Mucosa of rectum (tissue), 2 donors: ENCODE results near the gene EVL.

ENCODE experiments used
- H3K27ac ChIP-seq, 2 donors: one replicate each; pipeline ENCODE4 v1.7.0; 2013; ENCODE audit warnings: inconsistent platforms in 2 of 2, low read depth in 2 of 2, low read length in 2 of 2
- H3K27me3 ChIP-seq, 2 donors: one replicate each; pipeline ENCODE4 v1.7.0; 2013; ENCODE audit warnings: low read length in 2 of 2; ENCODE audit not compliant: control insufficient read depth in 2 of 2, insufficient read depth in 2 of 2
- H3K36me3 ChIP-seq, 2 donors: one replicate each; pipeline ENCODE4 v1.7.0; 2013; ENCODE audit warnings: low read length in 2 of 2; ENCODE audit not compliant: control insufficient read depth in 2 of 2, insufficient read depth in 2 of 2
- H3K4me1 ChIP-seq, 2 donors: one replicate each; pipeline ENCODE4 v1.7.0; 2013; ENCODE audit warnings: low read length in 2 of 2, mild to moderate bottlenecking in 1 of 2; ENCODE audit not compliant: control insufficient read depth in 2 of 2, insufficient read depth in 2 of 2
- H3K4me3 ChIP-seq, 2 donors: one replicate each; pipeline ENCODE4 v1.7.0; 2013; ENCODE audit warnings: low read length in 2 of 2
- H3K9ac ChIP-seq, 2 donors: one replicate each; pipeline ENCODE4 v1.7.0; 2013; ENCODE audit warnings: low read length in 2 of 2, low read depth in 1 of 2, mild to moderate bottlenecking in 1 of 2
- H3K9me3 ChIP-seq, 2 donors: one replicate each; pipeline ENCODE4 v1.7.0; 2013; ENCODE audit warnings: low read length in 2 of 2; ENCODE audit not compliant: control insufficient read depth in 2 of 2
- donor health status: healthy.
- donor health status: Normal muscosa, but diverticular disease.

Gene EVL

GRCh38 chr14:100115726-100116125 is 50.5 kb downstream of the EVL start:
- Histone ChIP-seq H3K27ac (no peak overlapping the region), H3K4me3 (no peak overlapping the region), H3K9me3 (no peaks in the 10 kb centered on the region), H3K27me3 (no peaks in the 10 kb centered on the region), H3K4me1 (peaks cover 5 to 7% of the 10 kb centered on the region in 2 donors), H3K9ac (no peak overlapping the region), H3K36me3 (peaks cover 0 to 2% of the 10 kb centered on the region in 2 donors)

GRCh38 chr14:100116134-100116533 is 50.9 kb downstream of the EVL start:
- Histone ChIP-seq H3K4me3 (no peak overlapping the region), H3K9ac (no peak overlapping the region), H3K36me3 (peaks cover 0 to 2% of the 10 kb centered on the region in 2 donors), H3K4me1 (peaks cover 5 to 7% of the 10 kb centered on the region in 2 donors), H3K9me3 (no peaks in the 10 kb centered on the region), H3K27me3 (no peaks in the 10 kb centered on the region), H3K27ac (no peak overlapping the region)

- Histone ChIP-seq H3K9me3 (no peaks in the 10 kb centered on the region), H3K27ac (no peak overlapping the region)
These were observed 51.8 kb downstream of the EVL start for GRCh38 chr14:100117026-100117425.

GRCh38 chr14:100117633-100118395 is 52.6 kb downstream of the EVL start:
- Histone ChIP-seq H3K9ac (no peak overlapping the region), H3K9me3 (no peaks in the 10 kb centered on the region), H3K4me1 (peaks cover 5 to 7% of the 10 kb centered on the region in 2 donors), H3K27me3 (no peaks in the 10 kb centered on the region), H3K36me3 (no peaks in the 10 kb centered on the region), H3K27ac (no peak overlapping the region), H3K4me3 (no peak overlapping the region)

More at GRCh38 chr14:100117026-100117425, 51.8 kb downstream of the EVL start:
- no peaks in the 10 kb centered on the region for H3K27me3 ChIP-seq
- peaks cover 5 to 7% of the 10 kb centered on the region in 2 donors for H3K4me1 ChIP-seq
- peaks cover 0 to 2% of the 10 kb centered on the region in 2 donors for H3K36me3 ChIP-seq
- H3K4me3 ChIP-seq, result no peak overlapping the region
- no peak overlapping the region for H3K9ac ChIP-seq

- no peaks in the 10 kb centered on the region for H3K9me3 ChIP-seq
- no peaks in the 10 kb centered on the region for H3K36me3 ChIP-seq
- H3K4me1 ChIP-seq, result peaks cover 5 to 7% of the 10 kb centered on the region in 2 donors
- H3K27me3 ChIP-seq, result no peaks in the 10 kb centered on the region
- no peak overlapping the region for H3K27ac ChIP-seq
- H3K4me3 ChIP-seq, result no peak overlapping the region
- no peak overlapping the region for H3K9ac ChIP-seq
These were observed 53.3 kb downstream of the EVL start for GRCh38 chr14:100118396-100119011.

GRCh38 chr14:100119251-100119650 is 54.0 kb downstream of the EVL start:
- Histone ChIP-seq H3K4me3 (no peak overlapping the region), H3K9me3 (no peaks in the 10 kb centered on the region), H3K9ac (no peak overlapping the region), H3K4me1 (peaks cover 5 to 7% of the 10 kb centered on the region in 2 donors), H3K27ac (no peak overlapping the region), H3K36me3 (no peaks in the 10 kb centered on the region), H3K27me3 (no peaks in the 10 kb centered on the region)

GRCh38 chr14:100120522-100121269 is 55.5 kb downstream of the EVL start:
- Histone ChIP-seq H3K9ac (no peak overlapping the region), H3K27ac (no peak overlapping the region), H3K4me3 (no peak overlapping the region), H3K9me3 (no peaks in the 10 kb centered on the region), H3K27me3 (no peaks in the 10 kb centered on the region), H3K36me3 (peaks cover 0 to 7% of the 10 kb centered on the region in 2 donors), H3K4me1 (peaks cover 5 to 10% of the 10 kb centered on the region in 2 donors)

- no peak overlapping the region for H3K9ac ChIP-seq
- no peak overlapping the region for H3K27ac ChIP-seq
- H3K9me3 ChIP-seq, result no peaks in the 10 kb centered on the region
- H3K36me3 ChIP-seq, result peaks cover 2 to 13% of the 10 kb centered on the region in 2 donors
- no peaks in the 10 kb centered on the region for H3K27me3 ChIP-seq
- peaks cover 5 to 10% of the 10 kb centered on the region in 2 donors for H3K4me1 ChIP-seq
- H3K4me3 ChIP-seq, result no peak overlapping the region
These were observed 56.6 kb downstream of the EVL start for GRCh38 chr14:100121643-100122480.

- Histone ChIP-seq H3K27me3 (no peaks in the 10 kb centered on the region), H3K4me1 (peaks cover under 1 to 8% of the 10 kb centered on the region in 2 donors), H3K27ac (no peak overlapping the region), H3K9me3 (no peaks in the 10 kb centered on the region), H3K4me3 (no peak overlapping the region), H3K36me3 (peaks cover 3 to 13% of the 10 kb centered on the region in 2 donors), H3K9ac (no peak overlapping the region)
These were observed 57.4 kb downstream of the EVL start for GRCh38 chr14:100122481-100123223.
